HepG2 (cell line): ENCODE results near the gene MYO1E. TPM values are rescaled to one million over a fixed set of nuclear protein-coding genes. Genes with fewer than 3 reads are reported as not detected.

Source experiments
- ATAC-seq: fragments of 200-7000 bp; cut with Tn5 transposase; 3 replicates; pipeline ENCODE4 v1.9.1; 2020; ENCODE audit warnings: mild to moderate bottlenecking, moderate library complexity
- BruUV-seq: library from RNA; stranded (reverse); fragments of 400-500 nt; replicated peaks from 2 replicates; lab custom pipeline; 2021; lab: Mats Ljungman, UMichigan
- CTCF ChIA-PET: fragments of 300-600 bp; formaldehyde crosslinking; extraction: SDS; loops from one replicate; lab custom pipeline; 2021; ENCODE audit warnings: low total read pairs, inconsistent platforms, low intra/inter-chr PET ratio; lab: Yijun Ruan, JAX
- POLR2A ChIA-PET: fragments of 350-600 bp; sonication (Branson Sonifier 250); formaldehyde crosslinking; loops from one replicate; lab custom pipeline; 2020; ENCODE audit warnings: antibody characterized with exemption, inconsistent platforms; lab: Yijun Ruan, JAX
- DNase-seq: peaks from one replicate; pipeline ENCODE4 v3.0.0-alpha.2; 2015; ENCODE audit warnings: low spot score
- FAIRE-seq: peaks from 3 replicates; lab custom pipeline; 2011; peaks lifted over from hg19 to GRCh38; lab: Jason Lieb, UNC
- H2AFZ ChIP-seq: one replicate; pipeline ENCODE4 v1.6.1; 2011; ENCODE audit warnings: low read length, inconsistent platforms
- H3K27ac ChIP-seq: fragments of 300-600 bp; 3 replicates; pipeline ENCODE4 v1.8.0; 2011; ENCODE audit warnings: mixed run types, mild to moderate bottlenecking, mixed read lengths, low read length, inconsistent platforms; ENCODE audit not compliant: insufficient read depth; ENCODE audit errors: extremely low read length
- H3K27me3 ChIP-seq, 2 experiments: fragments of 200-600 bp in 1 of 2; 2 replicates in 1 of 2; 3 replicates in 1 of 2; pipeline versions ENCODE4 v1.6.0 to v1.8.0; 2011; ENCODE audit warnings: low read length in 2 of 2, mild to moderate bottlenecking in 2 of 2, moderate library complexity in 2 of 2, inconsistent platforms in 1 of 2; ENCODE audit not compliant: insufficient read depth in 2 of 2, control insufficient read depth in 1 of 2
- H3K36me3 ChIP-seq, 2 experiments: fragments of 200-600 bp in 1 of 2; replicated peaks in 1 of 2; 2 replicates in 1 of 2; 3 replicates in 1 of 2; pipeline versions ENCODE4 v1.5.1 to v1.8.0; 2011; ENCODE audit warnings: low read length in 2 of 2, inconsistent platforms in 1 of 2; ENCODE audit not compliant: insufficient read depth in 2 of 2, control insufficient read depth in 1 of 2
- H3K4me1 ChIP-seq: 2 replicates; pipeline ENCODE4 v1.5.1; 2012; ENCODE audit warnings: low read length, inconsistent platforms; ENCODE audit not compliant: insufficient read depth
- H3K4me2 ChIP-seq: 2 replicates; pipeline ENCODE4 v1.6.0; 2011; ENCODE audit warnings: low read depth, low read length, inconsistent platforms
- H3K4me3 ChIP-seq, 3 experiments: fragments of 200-600 bp in 1 of 3; sonication (generic), shearing (Covaris generic) in 1 of 3; replicated peaks in 1 of 3; 2 replicates each; pipeline ENCODE4 v1.5.1; 2011 to 2016; ENCODE audit warnings: low read length in 3 of 3, inconsistent platforms in 2 of 3, low read depth in 2 of 3, mild to moderate bottlenecking in 2 of 3, control low read depth in 1 of 3, mixed read lengths in 1 of 3; ENCODE audit not compliant: insufficient read depth in 1 of 3
- H3K79me2 ChIP-seq: one replicate; pipeline ENCODE4 v1.6.1; 2011; ENCODE audit warnings: low read length, inconsistent platforms; ENCODE audit not compliant: insufficient read depth
- H3K9ac ChIP-seq: 2 replicates; pipeline ENCODE4 v1.6.0; 2011; ENCODE audit warnings: mild to moderate bottlenecking, low read depth, low read length, inconsistent platforms; ENCODE audit not compliant: insufficient read depth
- H3K9me3 ChIP-seq: 2 replicates; pipeline ENCODE4 v1.5.1; 2012; ENCODE audit warnings: mild to moderate bottlenecking, low read length
- H4K20me1 ChIP-seq: 2 replicates; pipeline ENCODE4 v1.6.0; 2011; ENCODE audit warnings: inconsistent platforms, mild to moderate bottlenecking, low read length, moderate library complexity; ENCODE audit not compliant: insufficient read depth
- ARID4A ChIP-seq: sonication (generic); formaldehyde crosslinking; IDR thresholded peaks from 2 replicates; pipeline ENCODE4 v1.5.0; 2020; ENCODE audit warnings: mild to moderate bottlenecking, missing genetic modification reagents, borderline replicate concordance
- ATRX ChIP-seq: sonication (generic); formaldehyde crosslinking; IDR thresholded peaks from 2 replicates; pipeline ENCODE4 v1.4.0; 2020; ENCODE audit warnings: missing genetic modification reagents, borderline replicate concordance
- EP300 ChIP-seq, 3 experiments: sonication (generic) in 1 of 3; formaldehyde crosslinking in 1 of 3; IDR thresholded peaks; 2 replicates each; pipeline versions ENCODE4 v1.5.1 to v1.6.1; 2011 to 2020; ENCODE audit warnings: low read depth in 2 of 3, low read length in 2 of 3, borderline replicate concordance in 1 of 3, improper control_type of control experiment in 1 of 3, mild to moderate bottlenecking in 1 of 3, missing genetic modification reagents in 1 of 3, moderate library complexity in 1 of 3
- IRX3 ChIP-seq: sonication (generic); formaldehyde crosslinking; IDR thresholded peaks from 2 replicates; pipeline ENCODE4 v1.8.1; 2023; ENCODE audit warnings: mild to moderate bottlenecking, low read depth, missing genetic modification reagents, borderline replicate concordance
- MAFG ChIP-seq: sonication (generic); formaldehyde crosslinking; IDR thresholded peaks from 2 replicates; pipeline ENCODE4 v1.5.1; 2020; ENCODE audit warnings: mild to moderate bottlenecking, missing genetic modification reagents
- MTA3 ChIP-seq: sonication (generic); formaldehyde crosslinking; IDR thresholded peaks from 2 replicates; pipeline ENCODE4 v1.4.0; 2020; ENCODE audit warnings: missing genetic modification reagents
- NR0B2 ChIP-seq: sonication (generic); formaldehyde crosslinking; IDR thresholded peaks from 2 replicates; pipeline ENCODE4 v1.4.0; 2020; ENCODE audit warnings: mild to moderate bottlenecking, missing genetic modification reagents
- SMAD9 ChIP-seq: sonication (generic); formaldehyde crosslinking; IDR thresholded peaks from 2 replicates; pipeline ENCODE4 v1.5.1; 2020; ENCODE audit warnings: mild to moderate bottlenecking, missing genetic modification reagents
- SP5 ChIP-seq: IDR thresholded peaks from 2 replicates; pipeline ENCODE4 v1.6.1; 2016; ENCODE audit warnings: low read depth, borderline replicate concordance
- ZBTB44 ChIP-seq: sonication (generic); formaldehyde crosslinking; IDR thresholded peaks from 2 replicates; pipeline ENCODE4 v1.4.0; 2020; ENCODE audit warnings: missing genetic modification reagents
- ZNF234 ChIP-seq: sonication (generic); formaldehyde crosslinking; conservative IDR thresholded peaks from 2 replicates; pipeline ENCODE4 v1.5.1; 2020; ENCODE audit warnings: mild to moderate bottlenecking, missing genetic modification reagents
- ZNF556 ChIP-seq: sonication (generic); formaldehyde crosslinking; IDR thresholded peaks from 2 replicates; pipeline ENCODE4 v1.4.0; 2020; ENCODE audit warnings: mild to moderate bottlenecking, missing genetic modification reagents, borderline replicate concordance
- ZNF800 ChIP-seq: sonication (generic); formaldehyde crosslinking; IDR thresholded peaks from 2 replicates; pipeline ENCODE4 v1.4.0; 2020; ENCODE audit warnings: missing genetic modification reagents
- ZNF83 ChIP-seq: sonication (generic); formaldehyde crosslinking; IDR thresholded peaks from 2 replicates; pipeline ENCODE4 v1.4.0; 2020; ENCODE audit warnings: missing genetic modification reagents, mild to moderate bottlenecking, borderline replicate concordance
- WGBS: methylation state at CpG from one replicate; pipeline ENCODE4 v1.1.6; 2017; ENCODE audit warnings: low lambda C conversion rate; 5-methylcytosine and 5-hydroxymethylcytosine counted together
- in situ Hi-C: cut with HindIII; loops from 2 replicates; pipeline ENCODE4 v1.10.0; 2017; ENCODE audit warnings: low pct_unique_long_range_greater_than_20kb; ENCODE audit not compliant: extremely low pct_ligation_motif_present
- intact Hi-C: fragments of 100-400 bp; cut with micrococcal nuclease; formaldehyde crosslinking; loops from one replicate; pipeline ENCODE4 v1.10.0; 2022; ENCODE audit not compliant: unreplicated experiment
- polyA plus RNA-seq, 8 experiments: library from polyadenylated mRNA; depleted of rRNA in 3 of 8; stranded (reverse) in 7 of 8; unstranded in 1 of 8; fragments of >200 nt; fragmentation: Illumina TruSeq in 4 of 8; extraction: Trizol in 4 of 8; gene quantifications; 2 replicates each; pipeline versions ENCODE4 v1.2.1 to v1.2.3, GENCODE V29; 2011 to 2016; ENCODE audit warnings: low read depth in 4 of 8, missing spikeins in 1 of 8, mixed read lengths in 1 of 8; ENCODE audit not compliant: insufficient read depth in 1 of 8
- total RNA-seq, 5 experiments: library from RNA; depleted of rRNA; stranded (reverse); fragments of >200 nt; fragmentation: Illumina TruSeq; extraction: Trizol; gene quantifications; 2 replicates each; pipeline ENCODE4 v1.2.3, GENCODE V29; 2016; ENCODE audit warnings: low read depth in 1 of 5
- TF ChIP-seq, protein P1 (sequence below): IDR thresholded peaks from 2 replicates; pipeline ENCODE4 v1.6.1; 2016; ENCODE audit warnings: mild to moderate bottlenecking

Gene MYO1E
- total and polyA plus RNA-seq, 2 of the 13 experiments (the other 11 are each of a cell fraction or from before 2014, with no cell fraction given) = 15.7 to 25.1 TPM

DNA sequence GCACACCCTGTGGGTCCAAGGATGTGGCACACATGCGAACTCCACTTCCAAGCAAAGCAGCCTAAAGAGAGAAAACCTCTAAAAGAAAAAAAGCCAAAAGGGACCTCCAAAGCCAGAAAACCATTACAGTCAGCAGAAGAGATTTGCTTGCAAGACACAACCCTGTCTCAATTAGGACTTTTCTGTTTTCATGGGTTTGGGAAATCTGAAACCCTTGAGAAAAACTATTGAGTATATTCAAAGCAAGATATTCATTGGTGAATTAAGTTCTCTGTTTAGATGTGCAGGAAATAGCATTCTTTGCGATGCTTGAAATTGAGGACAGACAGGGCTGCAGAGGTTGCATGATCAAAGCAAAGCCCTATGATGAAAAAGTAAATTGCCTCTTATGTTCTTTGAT is 176.3 kb downstream of the MYO1E start:
- FAIRE-seq = no peak
- ATAC-seq = no peak
- Histone ChIP-seq H2AFZ (no peak overlapping the region), H3K27me3 (no peaks in the 10 kb centered on the region), H3K9ac (no peak overlapping the region), H3K27ac (no peak overlapping the region), H3K79me2 (no peaks in the 10 kb centered on the region), H3K9me3 (no peaks in the 10 kb centered on the region), H3K36me3 (peaks cover 13 to 27% of the 10 kb centered on the region in 2 experiments; a peak in 4 of 5 replicates), H3K4me3 (no peak overlapping the region), H3K4me1 (no peaks in the 10 kb centered on the region), H4K20me1 (no peaks in the 10 kb centered on the region), H3K4me2 (no peak overlapping the region)
- ChIA-PET CTCF (no interaction called here), POLR2A (no interaction called here)
- intact Hi-C loops = no loop called here
- 98% methylated on average over 2 of the region's 2 CpGs for WGBS
- BruUV-seq = no TSS peak
- no peak for DNase-seq
- TF ChIP-seq ZNF83 (CRISPR knock-in tag) = no peak
- no peak for TF ChIP-seq NR0B2 (CRISPR knock-in tag)
- no peak for TF ChIP-seq SMAD9 (CRISPR knock-in tag)
- TF ChIP-seq, protein P1, sequence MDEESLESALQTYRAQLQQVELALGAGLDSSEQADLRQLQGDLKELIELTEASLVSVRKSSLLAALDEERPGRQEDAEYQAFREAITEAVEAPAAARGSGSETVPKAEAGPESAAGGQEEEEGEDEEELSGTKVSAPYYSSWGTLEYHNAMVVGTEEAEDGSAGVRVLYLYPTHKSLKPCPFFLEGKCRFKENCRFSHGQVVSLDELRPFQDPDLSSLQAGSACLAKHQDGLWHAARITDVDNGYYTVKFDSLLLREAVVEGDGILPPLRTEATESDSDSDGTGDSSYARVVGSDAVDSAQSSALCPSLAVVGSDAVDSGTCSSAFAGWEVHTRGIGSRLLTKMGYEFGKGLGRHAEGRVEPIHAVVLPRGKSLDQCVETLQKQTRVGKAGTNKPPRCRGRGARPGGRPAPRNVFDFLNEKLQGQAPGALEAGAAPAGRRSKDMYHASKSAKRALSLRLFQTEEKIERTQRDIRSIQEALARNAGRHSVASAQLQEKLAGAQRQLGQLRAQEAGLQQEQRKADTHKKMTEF = no peak
- no peak for TF ChIP-seq ATRX
- TF ChIP-seq ZNF800 = no peak
- TF ChIP-seq EP300 (IDR thresholded peaks at IDR 0.05; ENCODE audit: low read depth in 2 of 2, low read length in 2 of 2) = no peak
- no peak for TF ChIP-seq EP300 (CRISPR knock-in tag; IDR thresholded peaks at IDR 0.05; ENCODE audit: borderline replicate concordance)
- TF ChIP-seq MAFG = no peak
- no peak for TF ChIP-seq ZNF234 (CRISPR knock-in tag)
- TF ChIP-seq ZNF556 (CRISPR knock-in tag) = no peak
- TF ChIP-seq ZBTB44 (CRISPR knock-in tag) = no peak
- no peak for TF ChIP-seq IRX3 (CRISPR knock-in tag)
- no peak for TF ChIP-seq SP5 (CRISPR knock-in tag)
- TF ChIP-seq MTA3 (CRISPR knock-in tag) = no peak
- no peak for TF ChIP-seq ARID4A (CRISPR knock-in tag)
- in situ Hi-C loops = no loop called here
